Lung (tissue), 12 donors: ENCODE results near the gene USP48. TPM values are rescaled to one million over a fixed set of nuclear protein-coding genes. Genes with fewer than 3 reads are reported as not detected.

Experiments
- ATAC-seq: fragments of 200-7000 bp; cut with Tn5 transposase; one replicate; pipeline ENCODE4 v1.9.1; 2020; ENCODE audit warnings: moderate number of reproducible peaks; ENCODE audit not compliant: insufficient read depth, low FRiP score
- DNase-seq, 3 donors: peaks; one replicate each; pipeline ENCODE4 v3.0.0-alpha.2; 2013 to 2017
- H3K27ac ChIP-seq, 2 donors: one replicate each; pipeline ENCODE4 v1.5.1; 2013; ENCODE audit warnings: mild to moderate bottlenecking in 2 of 2, moderate library complexity in 2 of 2, control low read depth in 1 of 2, inconsistent platforms in 1 of 2, low read depth in 1 of 2, low read length in 1 of 2
- H3K27me3 ChIP-seq, 3 donors: one replicate each; pipeline ENCODE4 v1.5.1; 2013; ENCODE audit warnings: low read length in 2 of 3; ENCODE audit not compliant: control insufficient read depth in 3 of 3, insufficient read depth in 3 of 3
- H3K36me3 ChIP-seq, 4 donors: one replicate each; pipeline ENCODE4 v1.5.1; 2013; ENCODE audit warnings: low read length in 4 of 4, mild to moderate bottlenecking in 1 of 4, moderate library complexity in 1 of 4; ENCODE audit not compliant: control insufficient read depth in 4 of 4, insufficient read depth in 4 of 4
- H3K4me1 ChIP-seq, 5 donors: one replicate each; pipeline ENCODE4 v1.5.1; 2013; ENCODE audit warnings: low read length in 5 of 5, mild to moderate bottlenecking in 2 of 5, moderate library complexity in 1 of 5; ENCODE audit not compliant: control insufficient read depth in 5 of 5, insufficient read depth in 5 of 5
- H3K4me3 ChIP-seq: one replicate; pipeline ENCODE4 v1.5.1; 2013; ENCODE audit warnings: mild to moderate bottlenecking, control low read depth, moderate library complexity
- H3K9ac ChIP-seq, 2 donors: one replicate each; pipeline ENCODE4 v1.5.1; 2013; ENCODE audit warnings: low read length in 2 of 2, control low read depth in 1 of 2; ENCODE audit not compliant: insufficient read depth in 1 of 2
- H3K9me3 ChIP-seq, 4 donors: one replicate each; pipeline ENCODE4 v1.5.1; 2013; ENCODE audit warnings: low read length in 3 of 4, mild to moderate bottlenecking in 1 of 4, moderate library complexity in 1 of 4; ENCODE audit not compliant: control insufficient read depth in 4 of 4, insufficient read depth in 3 of 4
- WGBS, 2 donors: extraction: QIAGEN DNeasy Blood & Tissue Kit; methylation state at CpG; one replicate each; pipeline ENCODE4 v1.1.7; 2013; 5-methylcytosine and 5-hydroxymethylcytosine counted together
- polyA plus RNA-seq, 2 donors: library from polyadenylated mRNA; stranded (reverse); fragments of 200-250 nt; gene quantifications; one replicate each; pipeline ENCODE4 v1.2.1, GENCODE V29; 2013
- total RNA-seq, 2 donors: library from RNA; depleted of rRNA in 1 of 2; stranded (reverse); fragments of >200 nt in 1 of 2; gene quantifications; one replicate each; pipeline ENCODE4 v1.2.1, GENCODE V29; 2014 to 2021
- TF ChIP-seq, protein P1 (sequence below): IDR thresholded peaks from 2 replicates; pipeline ENCODE4 v1.5.1; 2012; ENCODE audit warnings: mild to moderate bottlenecking; ENCODE audit errors: control extremely low read depth, extremely low read depth
- donor health status: control.
- donor health status: control.
- donor health status: Bipolar disorder and iron deficiency.
- donor health status: healthy.
- donor health status: DM: yes; HTN: yes; CAD: no.

The USP48 gene
- total and polyA plus RNA-seq, 4 donors, result 15.6 to 107 (median 33.5) TPM

GRCh38 chr1:21644348-21644747, 138.6 kb downstream of the USP48 start:
- H3K4me1 ChIP-seq, result no peaks in the 10 kb centered on the region
- no peak for ATAC-seq
- no peak overlapping the region for H3K4me3 ChIP-seq
- TF ChIP-seq, protein P1, sequence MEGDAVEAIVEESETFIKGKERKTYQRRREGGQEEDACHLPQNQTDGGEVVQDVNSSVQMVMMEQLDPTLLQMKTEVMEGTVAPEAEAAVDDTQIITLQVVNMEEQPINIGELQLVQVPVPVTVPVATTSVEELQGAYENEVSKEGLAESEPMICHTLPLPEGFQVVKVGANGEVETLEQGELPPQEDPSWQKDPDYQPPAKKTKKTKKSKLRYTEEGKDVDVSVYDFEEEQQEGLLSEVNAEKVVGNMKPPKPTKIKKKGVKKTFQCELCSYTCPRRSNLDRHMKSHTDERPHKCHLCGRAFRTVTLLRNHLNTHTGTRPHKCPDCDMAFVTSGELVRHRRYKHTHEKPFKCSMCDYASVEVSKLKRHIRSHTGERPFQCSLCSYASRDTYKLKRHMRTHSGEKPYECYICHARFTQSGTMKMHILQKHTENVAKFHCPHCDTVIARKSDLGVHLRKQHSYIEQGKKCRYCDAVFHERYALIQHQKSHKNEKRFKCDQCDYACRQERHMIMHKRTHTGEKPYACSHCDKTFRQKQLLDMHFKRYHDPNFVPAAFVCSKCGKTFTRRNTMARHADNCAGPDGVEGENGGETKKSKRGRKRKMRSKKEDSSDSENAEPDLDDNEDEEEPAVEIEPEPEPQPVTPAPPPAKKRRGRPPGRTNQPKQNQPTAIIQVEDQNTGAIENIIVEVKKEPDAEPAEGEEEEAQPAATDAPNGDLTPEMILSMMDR, result no peak
- no peak for DNase-seq
- no peak overlapping the region for H3K27ac ChIP-seq
- no peaks in the 10 kb centered on the region for H3K27me3 ChIP-seq
- WGBS, 2 donors, result 89 to 90% methylated on average over 10 of the region's 10 CpGs
- H3K9ac ChIP-seq, result no peak overlapping the region
- H3K9me3 ChIP-seq, result peaks cover 0 to 3% (median 0%) of the 10 kb centered on the region in 4 donors
- no peaks in the 10 kb centered on the region for H3K36me3 ChIP-seq

GRCh38 chr1:21643624-21644023, 139.3 kb downstream of the USP48 start:
- TF ChIP-seq, protein P1, result no peak
- Histone ChIP-seq H3K27me3 (no peaks in the 10 kb centered on the region), H3K36me3 (no peaks in the 10 kb centered on the region), H3K4me3 (no peak overlapping the region), H3K9ac (no peak overlapping the region), H3K4me1 (no peaks in the 10 kb centered on the region), H3K9me3 (peaks cover 0 to 3% (median 0%) of the 10 kb centered on the region in 4 donors), H3K27ac (no peak overlapping the region)
- ATAC-seq (no peak), DNase-seq (no peak)
- 85% methylated on average over 5 of the region's 5 CpGs for WGBS, 2 donors

GRCh38 chr1:21641967-21642739, 140.8 kb downstream of the USP48 start:
- 88 to 93% methylated on average over 19 of the region's 19 CpGs for WGBS, 2 donors

More at GRCh38 chr1:21641967-21642739, 140.8 kb downstream of the USP48 start:
- H3K27me3 ChIP-seq, result no peaks in the 10 kb centered on the region
- TF ChIP-seq, protein P1, result no peak
- H3K36me3 ChIP-seq, result no peaks in the 10 kb centered on the region
- H3K9me3 ChIP-seq, result peaks cover 0 to 3% (median 0%) of the 10 kb centered on the region in 4 donors
- ATAC-seq (no peak), DNase-seq (no peak)
- H3K4me1 ChIP-seq, result no peaks in the 10 kb centered on the region
- H3K9ac ChIP-seq, result no peak overlapping the region
- no peak overlapping the region for H3K27ac ChIP-seq
- H3K4me3 ChIP-seq, result no peak overlapping the region
